HG02884 (cell line): ENCODE results near the gene MRPL33.
"Not testable (repeated sequence)": the region's sequence is repeated elsewhere in the genome, so short reads cannot be mapped to it uniquely, and the experiment has no call there.

Experiments used
- ATAC-seq: cut with Tn5 transposase; IDR thresholded peaks from one replicate; pipeline ENCODE4 v1.9.1; 2021; ENCODE audit warnings: mild to moderate bottlenecking, moderate library complexity; ENCODE audit not compliant: unreplicated experiment

The MRPL33 gene

GRCh38 chr2:27739058-27739373 is 32.5 kb upstream of the MRPL33 start:
- no peak for ATAC-seq

- ATAC-seq: no peak
These were observed 29.8 kb upstream of the MRPL33 start for GRCh38 chr2:27741673-27742072.

- no peak for ATAC-seq
These were observed 28.9 kb upstream of the MRPL33 start for GRCh38 chr2:27742571-27742970.

- not testable (repeated sequence) for ATAC-seq
These were observed 26.0 kb upstream of the MRPL33 start for GRCh38 chr2:27745494-27745893.

- ATAC-seq: no peak
These were observed 25.2 kb upstream of the MRPL33 start for GRCh38 chr2:27746325-27746724.

GRCh38 chr2:27747827-27748352 is 23.6 kb upstream of the MRPL33 start:
- no peak for ATAC-seq

GRCh38 chr2:27748803-27749554 is 22.5 kb upstream of the MRPL33 start:
- ATAC-seq: not testable (repeated sequence)

GRCh38 chr2:27751377-27751776 is 20.1 kb upstream of the MRPL33 start:
- no peak for ATAC-seq

GRCh38 chr2:27752551-27753237 is 18.8 kb upstream of the MRPL33 start:
- ATAC-seq: no peak

GRCh38 chr2:27754138-27754588 is 17.4 kb upstream of the MRPL33 start:
- ATAC-seq: no peak

GRCh38 chr2:27754831-27755230 is 16.7 kb upstream of the MRPL33 start:
- no peak for ATAC-seq

- no peak for ATAC-seq
These were observed 15.4 kb upstream of the MRPL33 start for GRCh38 chr2:27756091-27756490.

- ATAC-seq: no peak
These were observed 14.7 kb upstream of the MRPL33 start for GRCh38 chr2:27756544-27757498.

- ATAC-seq: no peak
These were observed 8.3 kb upstream of the MRPL33 start for GRCh38 chr2:27762951-27763906.

- ATAC-seq: no peak
These were observed 7.6 kb upstream of the MRPL33 start for GRCh38 chr2:27763907-27764267.

GRCh38 chr2:27764526-27764925 is 7.0 kb upstream of the MRPL33 start:
- ATAC-seq: not testable (repeated sequence)

- no peak for ATAC-seq
These were observed 5.8 kb upstream of the MRPL33 start for GRCh38 chr2:27765621-27766286.

- ATAC-seq: no peak
These were observed 5.2 kb upstream of the MRPL33 start for GRCh38 chr2:27766287-27766661.

- no peak for ATAC-seq
These were observed 344 bp upstream of the MRPL33 start for GRCh38 chr2:27771202-27771547.

- no peak for ATAC-seq
These were observed 1.3 kb downstream of the MRPL33 start for GRCh38 chr2:27772804-27773203.
